Adrenal gland (tissue), 12 donors: ENCODE data around the gene RPL39. TPM values are rescaled to one million over a fixed set of nuclear protein-coding genes. Genes with fewer than 3 reads are reported as not detected.
A peak's percentile ranks its signal among the peaks of the same experiment; 100 is the strongest.

ENCODE experiments used
- DNase-seq, 7 donors: peaks; one replicate each; pipeline ENCODE4 v3.0.0-alpha.2; 2019 to 2020
- H3K27ac ChIP-seq, 5 donors: fragments of 200-600 bp; sonication (generic) in 4 of 5; 1 replicate in 3 of 5; 2 replicates in 2 of 5; pipeline versions ENCODE4 v1.5.1 to v1.8.0; 2016 to 2020; ENCODE audit warnings: mild to moderate bottlenecking in 1 of 5
- H3K27me3 ChIP-seq: fragments of 200-600 bp; 2 replicates; pipeline ENCODE4 v1.8.0; 2021
- H3K36me3 ChIP-seq, 2 donors: fragments of 200-600 bp; replicated peaks in 1 of 2; 1 replicate in 1 of 2; 2 replicates in 1 of 2; pipeline versions ENCODE4 v1.5.1 to v1.8.0; 2018 to 2022
- H3K4me1 ChIP-seq, 2 donors: fragments of 200-600 bp; replicated peaks in 1 of 2; 1 replicate in 1 of 2; 2 replicates in 1 of 2; pipeline versions ENCODE4 v1.5.1 to v1.8.0; 2018 to 2021
- H3K4me3 ChIP-seq, 4 donors: fragments of 200-600 bp; sonication (generic) in 3 of 4; one replicate each; pipeline ENCODE4 v1.5.1; 2016 to 2018
- H3K9me3 ChIP-seq, 3 donors: fragments of 200-600 bp; sonication (generic) in 1 of 3; replicated peaks in 1 of 3; 1 replicate in 2 of 3; 2 replicates in 1 of 3; pipeline versions ENCODE4 v1.5.1 to v1.8.0; 2016 to 2021
- POLR2A ChIP-seq, 2 donors: fragments of 450-650 bp; IDR thresholded peaks; one replicate each; pipeline ENCODE4 v1.6.1; 2017; ENCODE audit warnings: antibody characterized with exemption in 2 of 2, mild to moderate bottlenecking in 2 of 2, moderate library complexity in 1 of 2
- WGBS, 4 donors: extraction: QIAGEN DNeasy Blood & Tissue Kit in 2 of 4; methylation state at CpG; one replicate each; pipeline versions ENCODE4 v1.1.5 to v1.1.7; 2013 to 2017; 5-methylcytosine and 5-hydroxymethylcytosine counted together
- intact Hi-C, 2 donors: fragments of 100-400 bp; cut with DNase I; formaldehyde crosslinking; loops; one replicate each; pipeline versions ENCODE4 v1.14.1 to v1.15.0; 2022 to 2023
- polyA plus RNA-seq, 3 donors: library from polyadenylated mRNA; stranded (reverse); fragments of 200-250 nt in 2 of 3; fragments of 350-450 nt in 1 of 3; fragmentation: Illumina TruSeq in 1 of 3; extraction: RNeasy Lipid Tissue Mini Kit (QIAGEN cat#74804) in 1 of 3; gene quantifications; one replicate each; pipeline ENCODE4 v1.2.3, GENCODE V29; 2013 to 2014
- total RNA-seq, 9 donors: library from RNA; depleted of rRNA in 4 of 9; stranded (reverse); fragments of >200 nt in 4 of 9; fragments of 120-200 nt in 1 of 9; fragmentation: NEBNext Ultra II Directional in 1 of 9; extraction: Animal tissue kit (Norgen Biotek cat#: 25700) in 1 of 9; gene quantifications; one replicate each; pipeline versions ENCODE4 v1.1.0 to v1.2.4, GENCODE V29; 2013 to 2023
- TF ChIP-seq, protein P1 (sequence below), 6 experiments: fragments of 450-650 bp in 4 of 6; fragments of 200-600 bp in 2 of 6; sonication (generic) in 1 of 6; IDR thresholded peaks; 1 replicate in 5 of 6; 2 replicates in 1 of 6; pipeline versions ENCODE4 v1.5.1 to v1.8.0; 2016 to 2021; ENCODE audit warnings: antibody characterized with exemption in 6 of 6, mild to moderate bottlenecking in 2 of 6, moderate library complexity in 1 of 6
- donor health status: healthy with polysubstance abuse.
- donor health status: Bipolar disorder and iron deficiency.
- donor health status: DM: yes; HTN: yes; CAD: no.
- donor health status: DM: no; HTN: no; CAD: no.
- donor health status: DM: no; HTN: no; CAD: no.
- donor health status: DM: yes; HTN: yes; CAD: no.

RPL39 gene
- total and polyA plus RNA-seq, 12 donors = 797 to 4,409 (median 2,170) TPM

- no peaks in the 10 kb centered on the region for H3K36me3 ChIP-seq
- no peak overlapping the region for H3K4me3 ChIP-seq
- H3K27me3 ChIP-seq = peaks cover 6% of the 10 kb centered on the region
- no peaks in the 10 kb centered on the region for H3K4me1 ChIP-seq
- no peak for TF ChIP-seq POLR2A (IDR thresholded peaks at IDR 0.05)
- TF ChIP-seq, protein P1, sequence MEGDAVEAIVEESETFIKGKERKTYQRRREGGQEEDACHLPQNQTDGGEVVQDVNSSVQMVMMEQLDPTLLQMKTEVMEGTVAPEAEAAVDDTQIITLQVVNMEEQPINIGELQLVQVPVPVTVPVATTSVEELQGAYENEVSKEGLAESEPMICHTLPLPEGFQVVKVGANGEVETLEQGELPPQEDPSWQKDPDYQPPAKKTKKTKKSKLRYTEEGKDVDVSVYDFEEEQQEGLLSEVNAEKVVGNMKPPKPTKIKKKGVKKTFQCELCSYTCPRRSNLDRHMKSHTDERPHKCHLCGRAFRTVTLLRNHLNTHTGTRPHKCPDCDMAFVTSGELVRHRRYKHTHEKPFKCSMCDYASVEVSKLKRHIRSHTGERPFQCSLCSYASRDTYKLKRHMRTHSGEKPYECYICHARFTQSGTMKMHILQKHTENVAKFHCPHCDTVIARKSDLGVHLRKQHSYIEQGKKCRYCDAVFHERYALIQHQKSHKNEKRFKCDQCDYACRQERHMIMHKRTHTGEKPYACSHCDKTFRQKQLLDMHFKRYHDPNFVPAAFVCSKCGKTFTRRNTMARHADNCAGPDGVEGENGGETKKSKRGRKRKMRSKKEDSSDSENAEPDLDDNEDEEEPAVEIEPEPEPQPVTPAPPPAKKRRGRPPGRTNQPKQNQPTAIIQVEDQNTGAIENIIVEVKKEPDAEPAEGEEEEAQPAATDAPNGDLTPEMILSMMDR (IDR thresholded peaks at IDR 0.05) = no peak
- H3K9me3 ChIP-seq = no peaks in the 10 kb centered on the region
- intact Hi-C loops = no loop called here
- no peak overlapping the region for H3K27ac ChIP-seq
- DNase-seq = no peak
- 60 to 83% (median 76%) methylated on average over 1 to 3 of the region's 3 CpGs for WGBS, 4 donors
These were observed 28.7 kb downstream of the RPL39 start for GRCh38 chrX:119762718-119763117.

GRCh38 chrX:119760026-119760877 lies 31.2 kb downstream of the RPL39 start:
- no peak for DNase-seq
- intact Hi-C loops = no loop called here

DNA sequence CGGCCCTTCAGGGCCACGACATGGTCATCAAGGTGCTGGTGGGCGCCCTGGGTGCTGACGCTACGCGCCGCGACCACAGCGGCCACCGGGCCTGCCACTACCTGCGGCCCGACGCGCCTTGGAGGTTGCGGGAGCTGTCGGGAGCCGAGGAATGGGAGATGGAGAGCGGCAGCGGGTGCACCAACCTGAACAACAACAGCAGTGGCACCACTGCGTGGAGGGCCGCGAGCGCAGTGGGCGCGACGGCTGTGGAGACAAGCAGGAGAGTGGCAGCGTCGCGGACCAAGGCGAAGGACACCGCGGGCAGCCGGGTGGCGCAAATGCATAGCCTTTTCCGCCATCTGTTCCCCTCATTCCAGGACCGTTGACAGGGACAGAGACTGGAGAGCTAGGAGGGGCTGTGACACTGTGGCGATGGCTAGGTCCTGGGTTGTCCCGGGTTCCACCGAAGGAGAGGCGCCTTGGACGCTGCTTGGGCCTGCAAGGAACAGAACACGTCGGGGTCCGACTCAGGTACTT lies 32.1 kb downstream of the RPL39 start:
- TF ChIP-seq, protein P1 (IDR thresholded peaks at IDR 0.05) = no peak
- no peak for TF ChIP-seq POLR2A (IDR thresholded peaks at IDR 0.05)
- H3K4me3 ChIP-seq = peak overlapping the region in 1 of 4 donors; percentile 51
- no peaks in the 10 kb centered on the region for H3K36me3 ChIP-seq
- H3K9me3 ChIP-seq = no peaks in the 10 kb centered on the region
- intact Hi-C loops = no loop called here
- DNase-seq = no peak
- peak overlapping the region in 1 of 5 donors; percentile 22 for H3K27ac ChIP-seq
- WGBS, 4 donors = 44 to 64% (median 55%) methylated on average over 20 to 44 of the region's 44 CpGs; no CpG with 5 or more reads in 1 of the 4 donors
- no peaks in the 10 kb centered on the region for H3K4me1 ChIP-seq
- H3K27me3 ChIP-seq = peaks cover 6% of the 10 kb centered on the region

More at GRCh38 chrX:119760026-119760877, 31.2 kb downstream of the RPL39 start:
- Histone ChIP-seq H3K36me3 (no peaks in the 10 kb centered on the region), H3K9me3 (no peaks in the 10 kb centered on the region), H3K27me3 (peaks cover 6% of the 10 kb centered on the region), H3K4me1 (no peaks in the 10 kb centered on the region), H3K27ac (no peak overlapping the region), H3K4me3 (no peak overlapping the region)
- TF ChIP-seq POLR2A (IDR thresholded peaks at IDR 0.05) = no peak
- TF ChIP-seq, protein P1 (IDR thresholded peaks at IDR 0.05) = no peak
- 81 to 90% (median 85%) methylated on average over 16 to 18 of the region's 18 CpGs for WGBS, 4 donors

GRCh38 chrX:119758731-119759247 lies 32.6 kb downstream of the RPL39 start:
- Histone ChIP-seq H3K4me3 (peak overlapping the region in 2 of 4 donors; percentile 26 to 51), H3K4me1 (no peaks in the 10 kb centered on the region), H3K27ac (peak overlapping the region in 1 of 5 donors; percentile 22), H3K27me3 (peaks cover 6% of the 10 kb centered on the region), H3K36me3 (no peaks in the 10 kb centered on the region), H3K9me3 (no peaks in the 10 kb centered on the region)
- intact Hi-C loops = no loop called here
- no peak for TF ChIP-seq POLR2A (IDR thresholded peaks at IDR 0.05)
- 1 to 23% methylated on average over 52 to 54 of the region's 54 CpGs; no CpG with 5 or more reads in 2 of the 4 donors for WGBS, 4 donors
- DNase-seq = peak in 4 of 7 donors; percentile 10 to 31 (median 27)
